ENCODE results near the gene TBX5.

The TBX5 gene

GRCh38 chr12:114414866-114415524 lies 9.1 kb upstream of the TBX5 start:
- DNase-seq (ENCODE audit: low read depth), result no peak
- TF ChIP-seq CTCF (IDR thresholded peaks at IDR 0.05; ENCODE audit: low read length, missing control alignments), result no peak
- no peak overlapping the region for H3K4me3 ChIP-seq (replicated peaks; ENCODE audit: low read depth, low read length)

DNA sequence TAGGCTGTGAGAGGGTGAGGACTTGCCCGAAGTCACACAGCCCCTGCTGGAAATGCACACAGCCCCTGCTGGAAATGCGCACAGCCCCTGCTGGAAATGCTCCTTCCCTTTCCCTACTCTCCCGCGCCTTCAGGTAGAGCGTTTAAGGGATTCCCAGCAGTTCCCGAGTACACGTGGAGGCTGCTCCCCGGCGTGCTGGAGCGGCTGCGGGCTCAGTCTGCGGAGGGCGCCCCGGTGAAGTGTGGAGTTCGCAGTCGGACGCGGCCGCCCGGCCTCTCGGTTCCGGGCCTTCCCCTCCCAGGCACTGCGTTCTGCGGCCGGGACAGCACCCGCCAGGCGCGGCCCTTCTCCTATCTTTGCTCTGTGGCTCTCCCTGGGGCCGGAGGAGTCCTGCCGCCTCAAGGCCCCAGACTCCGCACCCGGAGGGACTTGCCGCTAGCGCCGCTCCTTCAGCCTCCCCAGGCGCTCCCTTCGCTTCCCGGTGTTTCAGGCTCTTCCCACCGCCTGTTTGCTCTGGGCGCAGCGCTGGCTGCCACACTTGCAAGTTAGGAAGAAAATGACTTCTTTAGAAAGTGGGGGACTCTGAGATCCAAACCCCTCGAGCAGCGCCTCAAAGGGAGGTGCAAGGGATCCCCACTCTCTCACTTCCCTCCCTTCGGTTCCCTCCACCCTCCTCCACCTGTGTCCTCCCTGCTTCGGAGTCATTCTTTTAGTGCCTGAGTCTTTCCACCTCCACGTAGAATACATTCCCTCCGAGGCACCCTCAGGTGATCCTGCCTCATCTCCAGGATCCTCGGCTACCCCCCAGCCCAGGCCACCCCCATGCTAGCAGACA lies 8.3 kb upstream of the TBX5 start:
- TF ChIP-seq CTCF (IDR thresholded peaks at IDR 0.05; ENCODE audit: low read length, missing control alignments), result no peak
- H3K4me3 ChIP-seq (replicated peaks; ENCODE audit: low read depth, low read length), result no peak overlapping the region
- DNase-seq (ENCODE audit: low read depth), result no peak

- H3K4me3 ChIP-seq (replicated peaks; ENCODE audit: low read depth, low read length), result no peak overlapping the region
- DNase-seq (ENCODE audit: low read depth), result no peak
- no peak for TF ChIP-seq CTCF (IDR thresholded peaks at IDR 0.05; ENCODE audit: low read length, missing control alignments)
These were observed 7.1 kb upstream of the TBX5 start for GRCh38 chr12:114412825-114413749.

- no peak for DNase-seq (ENCODE audit: low read depth)
- no peak for TF ChIP-seq CTCF (IDR thresholded peaks at IDR 0.05; ENCODE audit: low read length, missing control alignments)
- no peak overlapping the region for H3K4me3 ChIP-seq (replicated peaks; ENCODE audit: low read depth, low read length)
These were observed 6.4 kb upstream of the TBX5 start for GRCh38 chr12:114412307-114412706.

DNA sequence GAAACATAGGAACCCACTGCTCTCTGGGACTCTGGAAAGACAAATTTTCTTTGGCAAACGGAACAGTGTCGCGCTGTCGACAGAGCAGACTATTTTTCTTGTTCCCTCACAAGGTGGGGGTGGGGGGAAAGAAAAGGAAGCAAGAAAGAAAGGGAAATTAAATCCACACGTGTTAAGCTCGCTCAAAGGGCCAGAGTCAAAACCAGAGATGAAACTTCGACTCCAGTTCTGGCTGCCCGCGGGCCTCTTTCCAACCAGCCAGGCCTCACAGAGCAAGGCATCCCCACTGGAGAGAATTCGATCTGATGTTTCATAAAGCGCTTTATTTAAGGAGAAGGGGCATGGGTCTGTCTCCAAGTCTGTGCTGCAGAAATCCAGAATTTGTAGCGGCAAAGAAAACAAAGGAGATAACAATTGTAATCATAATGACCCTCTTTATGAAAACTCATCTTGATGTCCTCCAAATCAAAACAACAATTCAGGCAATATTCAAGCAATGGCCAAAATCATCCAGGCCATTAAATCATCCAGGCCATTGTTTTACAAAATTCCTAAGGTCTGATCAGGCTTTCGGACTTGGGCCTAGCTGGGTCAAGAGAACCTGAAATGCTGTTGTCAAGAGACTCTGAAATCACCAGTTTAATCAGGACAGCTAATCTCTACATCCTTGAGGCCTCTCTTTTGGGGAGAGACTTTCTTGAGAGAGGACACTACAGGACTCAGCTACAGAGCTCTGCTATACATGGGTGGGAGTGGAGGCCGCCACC lies 5.3 kb upstream of the TBX5 start:
- no peak overlapping the region for H3K4me3 ChIP-seq (replicated peaks; ENCODE audit: low read depth, low read length)
- TF ChIP-seq CTCF (IDR thresholded peaks at IDR 0.05; ENCODE audit: low read length, missing control alignments), result no peak
- DNase-seq (ENCODE audit: low read depth), result no peak
